Activated CD4-positive, alpha-beta T cell treated with anti-CD3 and anti-CD28 coated beads, Interleukin-2, amount 50 U/mL, for 4 hours (primary cell): Measurements from ENCODE around the gene VAMP3.

Source experiments
- DNase-seq, 2 experiments: peaks; one replicate each; pipeline ENCODE4 v3.0.0-alpha.2; 2020

VAMP3 gene, protein sequence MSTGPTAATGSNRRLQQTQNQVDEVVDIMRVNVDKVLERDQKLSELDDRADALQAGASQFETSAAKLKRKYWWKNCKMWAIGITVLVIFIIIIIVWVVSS

DNA sequence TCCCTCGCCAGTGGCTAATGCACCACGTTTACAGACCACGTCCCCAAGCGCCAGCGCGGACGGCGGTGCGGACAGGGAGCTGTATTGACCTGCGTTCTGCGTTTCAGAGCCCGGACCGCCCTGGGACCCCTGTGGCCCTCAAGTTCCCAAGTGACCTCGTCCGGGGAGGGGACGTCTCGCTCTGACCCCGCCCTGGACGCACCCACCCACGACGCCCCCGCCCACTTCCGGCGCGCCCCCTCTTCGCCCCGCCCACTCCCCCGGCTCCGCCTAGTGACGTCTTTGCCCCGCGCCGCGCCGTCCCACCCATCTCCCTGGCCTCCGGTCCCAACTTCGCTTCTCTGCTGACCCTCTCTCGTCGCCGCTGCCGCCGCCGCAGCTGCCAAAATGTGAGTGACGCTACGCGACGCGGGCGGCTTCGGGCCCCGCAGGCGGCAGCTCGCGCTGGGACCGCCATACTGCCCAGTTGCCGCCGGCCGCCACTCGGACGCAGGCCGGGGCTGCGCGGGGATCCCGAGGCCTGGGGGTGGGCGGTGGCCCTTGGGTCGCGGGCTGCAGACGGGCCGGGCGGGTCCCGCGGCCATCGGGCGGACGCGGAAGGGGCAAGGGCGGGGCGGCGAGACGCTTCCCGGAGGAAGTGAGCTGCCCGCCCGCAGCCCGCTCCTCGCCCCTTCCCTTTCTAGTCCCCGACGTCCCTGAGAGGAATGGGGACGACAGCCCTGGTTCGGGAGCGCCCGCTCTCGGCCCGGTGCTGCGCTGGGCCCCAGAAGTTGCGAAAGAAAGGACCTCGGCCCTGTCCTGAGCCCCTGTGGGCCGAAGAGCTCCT is at the start of gene VAMP3:
VAMP3 (plus strand) TSS at position 300 of the 826 bp plus-strand sequence; CDS start at position 388, 88 bp downstream.
- DNase-seq, result peak; percentile 82

GRCh38 chr1:7721940-7722669 is 49.0 kb upstream of the VAMP3 start:
- no peak for DNase-seq

DNA sequence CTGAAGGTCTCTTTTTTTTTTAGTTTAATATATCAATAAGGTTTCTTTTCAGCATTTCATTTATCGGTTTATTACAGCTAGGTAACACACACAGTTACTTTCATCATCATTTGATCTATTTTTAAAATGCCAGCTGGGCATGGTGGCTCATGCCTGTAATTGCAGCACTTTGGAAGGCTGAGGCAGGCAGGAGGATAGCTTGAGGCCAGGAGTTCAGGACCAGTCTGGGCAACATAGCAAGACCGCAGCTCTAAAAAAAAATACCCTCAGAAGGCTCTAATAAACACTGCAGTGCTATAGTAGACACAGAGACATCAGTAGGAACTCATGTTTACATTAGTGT is 48.5 kb upstream of the VAMP3 start:
- DNase-seq, result no peak

GRCh38 chr1:7726623-7727022 is 44.5 kb upstream of the VAMP3 start:
- DNase-seq, result no peak

- no peak for DNase-seq
These were observed 43.2 kb upstream of the VAMP3 start for GRCh38 chr1:7727809-7728471.

DNA sequence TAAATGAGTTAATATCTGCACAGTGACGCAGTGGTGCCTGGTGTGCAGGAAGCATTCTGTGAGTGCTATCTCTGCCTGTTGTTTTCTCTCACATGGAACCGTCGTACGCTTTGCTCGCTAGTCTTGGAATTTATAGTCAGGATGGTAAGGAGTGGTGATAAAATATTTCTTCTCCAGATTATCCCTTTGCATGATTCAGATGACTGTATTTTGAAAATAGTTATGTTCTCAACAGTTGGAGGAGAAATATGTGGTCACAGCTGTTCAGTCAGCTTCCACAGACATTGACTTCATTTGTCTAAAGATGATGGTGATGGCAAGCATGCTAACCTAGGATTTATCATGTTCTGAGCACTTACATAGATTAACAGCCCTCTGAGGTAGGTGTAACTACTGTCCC is 41.3 kb upstream of the VAMP3 start:
- DNase-seq, result no peak

DNA sequence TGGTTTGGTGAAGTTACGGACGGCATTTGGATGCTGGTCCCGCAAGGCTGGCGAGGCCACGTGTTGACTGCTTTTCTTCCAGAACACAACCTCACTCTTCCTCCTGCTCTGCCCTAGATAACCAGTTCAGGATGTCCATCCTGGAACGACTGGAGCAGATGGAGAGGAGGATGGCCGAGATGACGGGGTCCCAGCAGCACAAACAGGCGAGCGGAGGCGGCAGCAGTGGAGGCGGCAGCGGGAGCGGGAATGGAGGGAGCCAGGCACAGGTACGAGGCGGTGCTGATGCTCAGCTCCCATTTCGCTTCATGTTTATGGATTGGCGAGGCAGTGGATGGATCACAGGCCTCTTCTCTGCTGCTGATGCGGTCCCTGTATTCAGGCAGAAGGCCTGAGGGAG is 38.8 kb upstream of the VAMP3 start:
- DNase-seq, result no peak

DNA sequence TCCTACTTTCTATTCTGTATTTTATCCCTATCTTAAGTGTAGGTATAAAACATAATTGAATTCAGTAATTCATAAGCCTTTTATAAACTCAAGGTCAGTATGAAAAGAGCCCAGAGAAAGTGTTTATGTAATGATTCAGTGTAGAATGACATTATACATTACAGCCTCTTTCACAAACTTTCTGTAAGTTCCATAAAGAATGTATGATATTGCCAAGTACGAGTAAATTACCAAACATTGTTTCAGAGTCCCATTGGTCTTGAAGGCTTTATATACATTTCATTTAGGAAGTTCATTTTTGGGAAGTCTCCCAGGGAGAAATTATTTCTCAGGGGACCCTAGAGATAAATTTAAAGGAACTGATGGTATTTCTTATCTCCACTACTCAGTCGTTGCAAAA is 37.8 kb upstream of the VAMP3 start:
- no peak for DNase-seq

DNA sequence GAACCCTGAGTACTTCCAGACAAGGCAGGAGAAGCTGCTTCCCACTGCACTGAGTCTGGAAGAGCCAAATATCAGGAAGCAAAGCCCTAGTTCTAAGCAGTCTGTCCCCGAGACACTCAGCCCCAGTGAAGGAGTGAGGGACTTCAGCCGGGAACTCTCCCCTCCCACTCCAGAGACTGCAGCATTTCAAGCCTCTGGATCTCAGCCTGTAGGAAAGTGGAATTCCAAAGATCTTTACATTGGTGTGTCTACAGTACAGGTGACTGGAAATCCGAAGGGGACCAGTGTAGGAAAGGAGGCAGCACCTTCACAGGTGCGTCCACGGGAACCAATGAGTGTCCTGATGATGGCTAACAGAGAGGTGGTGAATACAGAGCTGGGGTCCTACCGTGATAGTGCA is 33.1 kb upstream of the VAMP3 start:
- no peak for DNase-seq

- DNase-seq, result no peak
These were observed 27.8 kb upstream of the VAMP3 start for GRCh38 chr1:7743346-7743745.

DNA sequence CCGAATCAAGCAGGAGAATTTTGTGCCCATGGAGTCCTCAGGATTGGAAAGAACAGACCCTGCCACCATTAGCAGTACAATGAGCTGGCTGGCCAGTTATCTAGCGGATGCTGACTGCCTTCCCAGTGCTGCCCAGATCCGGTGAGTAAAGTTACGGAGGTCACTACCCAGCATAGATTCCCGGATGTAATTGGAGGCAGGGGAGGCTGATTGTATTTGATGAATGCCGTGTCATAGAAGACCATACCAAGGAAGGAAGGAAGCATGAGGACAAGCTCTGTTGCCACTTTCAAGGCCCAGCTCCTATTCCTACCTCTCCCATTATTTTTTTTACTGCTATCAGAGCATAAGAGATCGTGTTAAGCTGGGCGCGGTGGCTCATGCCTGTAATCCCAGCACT is 26.2 kb upstream of the VAMP3 start:
- no peak for DNase-seq

GRCh38 chr1:7745783-7746182 is 25.3 kb upstream of the VAMP3 start:
- DNase-seq, result no peak

- no peak for DNase-seq
These were observed 23.5 kb upstream of the VAMP3 start for GRCh38 chr1:7747605-7748004.

- DNase-seq, result no peak
These were observed 22.0 kb upstream of the VAMP3 start for GRCh38 chr1:7749126-7749525.

GRCh38 chr1:7751174-7751573 is 19.9 kb upstream of the VAMP3 start:
- DNase-seq, result no peak

GRCh38 chr1:7752512-7753417 is 18.3 kb upstream of the VAMP3 start:
- DNase-seq, result peak; percentile 39 to 56

- no peak for DNase-seq
These were observed 17.5 kb upstream of the VAMP3 start for GRCh38 chr1:7753641-7754040.

- no peak for DNase-seq
These were observed 16.9 kb upstream of the VAMP3 start for GRCh38 chr1:7754234-7754633.

DNA sequence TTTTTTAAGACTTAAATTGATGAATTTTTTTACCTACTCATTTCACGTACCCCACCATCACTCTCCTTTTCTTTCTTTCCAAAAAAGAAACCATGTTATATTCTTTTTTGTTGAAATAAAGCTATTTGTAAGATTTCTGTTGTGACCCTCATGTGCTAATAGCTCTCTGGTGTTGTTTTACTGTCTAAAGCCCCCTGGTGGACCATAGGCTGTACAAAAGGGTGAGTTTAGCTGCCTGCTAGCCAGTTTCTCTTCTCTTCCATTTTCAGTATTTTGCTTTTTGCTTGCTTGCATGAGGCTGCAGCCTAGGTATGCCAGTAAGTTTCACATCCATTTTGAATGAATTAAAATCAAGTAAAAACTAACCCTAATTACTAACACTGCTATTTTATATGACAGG is 15.6 kb upstream of the VAMP3 start:
- DNase-seq, result no peak

DNA sequence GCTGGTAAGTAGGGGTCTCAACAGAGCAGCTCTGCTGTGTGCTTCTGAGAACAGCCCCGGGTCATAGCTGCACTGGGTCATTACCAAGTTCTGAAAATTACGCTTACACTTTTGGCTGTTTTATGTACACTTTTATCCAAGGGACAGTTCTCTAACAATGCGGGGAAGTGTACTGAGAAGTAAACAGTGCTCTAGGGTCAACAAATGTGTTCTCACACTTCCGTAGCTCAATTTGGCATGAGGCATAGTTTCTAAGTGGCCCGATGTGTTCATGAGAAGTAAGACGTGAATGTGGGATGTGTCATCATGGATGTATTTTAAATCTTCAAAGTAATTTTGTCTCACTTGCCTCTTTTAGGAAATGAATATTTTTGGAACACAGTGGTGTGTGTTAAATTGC is 10.9 kb upstream of the VAMP3 start:
- no peak for DNase-seq

DNA sequence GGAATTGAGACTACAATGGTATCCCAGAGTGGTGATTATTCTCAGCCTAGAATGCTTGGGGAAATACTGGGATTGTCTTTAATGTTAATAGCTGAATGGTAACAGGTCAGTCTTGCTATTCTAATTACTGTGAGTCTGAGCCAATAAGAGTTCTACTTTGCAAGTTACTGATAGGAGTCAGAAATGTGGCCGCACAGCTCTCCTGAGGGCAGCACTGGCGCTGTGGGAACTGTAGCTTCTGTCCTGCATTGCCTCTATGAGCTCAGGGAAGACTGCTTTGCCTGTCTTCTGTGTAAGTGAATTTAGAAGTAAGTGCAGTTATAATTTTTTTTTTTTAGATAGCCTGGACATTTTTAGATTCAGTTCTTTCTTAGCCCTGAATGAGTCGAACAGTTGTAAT is 10.0 kb upstream of the VAMP3 start:
- DNase-seq, result no peak

GRCh38 chr1:7767176-7767575 is 3.9 kb upstream of the VAMP3 start:
- no peak for DNase-seq

DNA sequence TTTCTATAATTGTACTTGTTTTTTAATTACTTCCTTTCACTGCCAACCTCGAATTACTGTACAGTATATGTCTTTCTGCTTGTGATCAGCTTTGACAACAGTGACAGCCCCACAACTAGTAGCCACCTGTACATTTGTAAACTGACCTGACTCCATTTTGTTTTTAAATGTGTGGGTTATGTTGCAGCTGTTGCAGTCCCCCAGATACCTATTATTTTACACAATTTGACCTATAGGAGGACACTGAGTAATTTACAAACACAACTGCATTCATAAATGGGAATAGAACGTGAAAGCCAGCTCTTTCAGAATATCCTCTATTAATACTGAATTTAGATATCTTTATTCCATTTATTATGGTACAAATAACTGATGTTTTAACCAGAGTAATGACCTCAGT is 2.5 kb upstream of the VAMP3 start:
- DNase-seq, result no peak
